NCI-H82 treated with DMSO at 0.1 percent for 48 hours (cell line): ENCODE data around the gene PLXNC1.

Experiments
- DNase-seq: peaks from one replicate; lab custom pipeline; 2025; ENCODE audit not compliant: unreplicated experiment; lab: John Stamatoyannopoulos, UW

Gene PLXNC1

DNA sequence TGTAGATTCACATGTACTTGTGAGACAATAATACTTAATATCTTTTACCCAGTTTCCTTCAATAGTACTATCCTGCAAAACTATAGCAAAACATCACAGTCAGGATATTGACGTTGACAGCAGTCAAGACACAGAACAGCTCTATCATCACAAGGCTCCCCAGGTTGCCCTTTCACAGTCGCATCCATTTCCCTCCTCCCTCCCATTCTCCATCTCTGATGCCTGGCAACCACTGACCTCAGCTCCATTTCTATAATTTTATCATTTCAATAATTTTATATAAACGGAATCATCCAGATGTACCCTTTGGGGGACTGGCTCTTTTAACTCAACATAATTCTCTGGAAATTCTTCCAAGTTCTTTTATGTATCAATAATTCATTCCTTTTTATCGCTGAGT lies 81.5 kb downstream of the PLXNC1 start:
- DNase-seq = no peak

DNA sequence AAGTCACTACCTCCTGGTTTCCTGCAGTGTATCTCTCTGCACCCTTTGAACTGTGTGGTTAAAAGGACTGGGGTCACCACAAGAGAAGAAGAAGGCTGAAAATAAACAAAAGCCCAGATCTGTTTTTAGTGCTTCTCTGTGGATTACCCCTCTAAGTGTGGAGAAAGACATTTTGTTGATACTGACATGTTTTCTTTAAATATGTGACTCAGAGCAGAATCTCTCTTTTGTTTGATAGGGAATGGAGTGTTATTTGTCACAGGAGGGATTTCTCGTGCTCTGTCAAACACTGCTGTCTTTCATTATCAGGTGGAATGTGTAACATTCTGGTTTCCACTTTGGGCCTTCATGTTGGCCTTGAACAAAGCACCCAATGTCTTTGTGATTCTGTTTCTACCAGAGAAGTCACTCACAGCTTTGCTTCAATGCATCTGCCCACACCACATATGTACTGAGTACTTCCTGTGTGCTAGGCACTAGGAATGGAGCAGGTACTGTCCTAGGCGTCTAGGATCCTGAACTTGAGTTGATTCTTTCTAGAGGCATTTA lies 82.1 kb downstream of the PLXNC1 start:
- DNase-seq = no peak

DNA sequence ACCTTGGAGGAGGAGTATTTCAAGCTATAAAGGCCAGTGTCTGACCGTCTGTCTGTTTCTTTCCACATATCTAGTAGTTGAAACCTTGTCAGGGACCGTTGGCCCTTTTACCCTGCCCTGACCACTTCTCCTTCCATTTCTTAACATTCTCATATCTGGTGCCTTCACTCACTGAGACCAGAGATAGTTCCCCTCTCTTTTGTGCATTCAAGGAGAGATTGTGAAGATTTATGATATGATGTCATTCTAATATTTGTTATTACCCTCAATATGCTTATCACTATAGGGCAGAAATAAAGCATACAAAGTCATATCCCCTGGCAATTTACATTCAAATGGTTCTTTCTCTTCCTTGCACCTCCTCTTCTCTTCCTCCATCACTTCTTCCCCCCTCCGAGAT lies 83.3 kb downstream of the PLXNC1 start:
- DNase-seq = no peak

DNA sequence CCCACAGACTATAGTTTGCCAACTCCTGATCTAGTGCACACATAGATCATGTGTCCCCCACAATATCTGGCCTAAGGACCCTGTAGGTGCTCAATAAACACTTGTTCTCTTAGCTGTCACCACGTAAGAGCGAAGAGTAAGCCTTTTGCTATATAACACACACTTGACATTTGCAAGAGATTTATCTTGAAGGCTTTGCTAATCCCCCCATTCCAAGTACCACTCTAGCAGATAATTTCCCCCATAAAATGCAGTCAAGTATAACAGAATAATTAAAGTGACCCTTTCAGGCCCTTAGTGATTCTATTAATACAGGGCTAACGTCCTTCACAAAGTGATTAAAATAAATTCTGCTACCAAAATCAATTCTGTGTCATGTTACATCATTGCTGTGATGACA lies 87.5 kb downstream of the PLXNC1 start:
- peak; percentile 16 for DNase-seq

DNA sequence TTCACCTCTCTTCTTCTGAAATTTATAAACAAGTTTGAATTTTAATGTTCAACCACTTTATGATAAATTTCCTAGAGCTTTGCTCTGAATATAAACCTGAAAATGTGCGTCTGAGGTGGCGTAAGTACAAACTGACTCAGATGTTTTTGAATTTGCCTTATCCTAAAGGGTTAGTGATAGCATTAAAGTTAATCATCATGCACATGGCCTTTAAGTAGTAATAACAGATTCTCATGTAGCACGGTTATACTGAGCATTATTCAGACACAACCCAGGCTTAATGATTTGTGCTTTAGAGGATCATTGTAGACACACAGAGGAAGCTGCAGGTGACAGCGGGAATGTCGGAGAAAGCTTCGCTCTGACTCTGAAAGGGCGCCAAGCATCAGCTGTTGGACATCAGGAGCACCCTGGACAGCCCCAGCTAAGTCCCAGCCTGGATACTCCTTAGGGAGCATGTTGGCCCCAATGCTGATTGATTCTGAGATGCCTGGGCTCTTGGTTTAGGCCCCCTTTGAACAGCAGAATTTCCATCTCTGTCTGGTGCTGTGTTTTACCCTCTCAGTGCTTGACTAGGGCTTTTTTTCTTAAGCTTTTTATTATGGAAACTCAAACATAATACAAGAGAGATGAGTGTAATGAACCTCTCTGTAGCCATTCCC lies 91.1 kb downstream of the PLXNC1 start:
- no peak for DNase-seq

DNA sequence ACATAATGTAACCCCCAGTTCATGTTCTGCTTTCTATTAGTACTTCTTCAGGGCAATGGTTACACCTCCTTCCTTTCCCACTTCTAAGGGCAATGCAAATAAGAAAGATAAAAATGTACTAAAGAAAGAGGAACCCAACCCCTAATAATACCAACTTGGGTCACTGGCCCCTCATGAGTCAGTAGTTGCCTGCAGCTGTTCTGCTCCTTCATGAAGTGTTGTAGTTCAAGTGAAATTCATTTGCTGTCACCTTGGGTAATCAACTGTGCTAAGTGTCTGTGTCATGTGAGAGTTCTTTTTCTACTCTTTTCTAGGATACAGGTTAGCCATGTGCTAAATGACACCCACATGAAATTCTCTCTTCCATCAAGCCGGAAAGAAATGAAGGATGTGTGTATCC lies 91.8 kb downstream of the PLXNC1 start:
- no peak for DNase-seq

DNA sequence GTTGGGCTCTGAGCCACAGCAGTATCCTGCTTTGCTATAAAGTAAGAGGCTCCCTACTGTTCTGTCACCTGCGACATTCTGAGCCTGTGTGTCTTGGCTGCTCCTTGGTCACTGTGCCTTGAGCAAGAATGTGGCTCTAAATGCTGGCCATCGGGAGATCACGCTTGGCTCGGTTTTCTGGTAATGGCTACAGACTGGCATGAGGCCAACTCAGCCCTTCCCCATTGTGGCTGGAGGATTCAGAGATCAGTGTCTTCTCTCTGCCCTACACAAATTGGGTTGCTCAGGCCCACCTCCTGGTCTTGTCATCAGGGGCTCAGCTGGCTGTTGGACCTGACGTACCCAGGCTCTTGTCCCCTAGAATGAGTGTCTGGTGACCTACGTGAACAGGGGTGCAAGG lies 94.5 kb downstream of the PLXNC1 start:
- DNase-seq = no peak

DNA sequence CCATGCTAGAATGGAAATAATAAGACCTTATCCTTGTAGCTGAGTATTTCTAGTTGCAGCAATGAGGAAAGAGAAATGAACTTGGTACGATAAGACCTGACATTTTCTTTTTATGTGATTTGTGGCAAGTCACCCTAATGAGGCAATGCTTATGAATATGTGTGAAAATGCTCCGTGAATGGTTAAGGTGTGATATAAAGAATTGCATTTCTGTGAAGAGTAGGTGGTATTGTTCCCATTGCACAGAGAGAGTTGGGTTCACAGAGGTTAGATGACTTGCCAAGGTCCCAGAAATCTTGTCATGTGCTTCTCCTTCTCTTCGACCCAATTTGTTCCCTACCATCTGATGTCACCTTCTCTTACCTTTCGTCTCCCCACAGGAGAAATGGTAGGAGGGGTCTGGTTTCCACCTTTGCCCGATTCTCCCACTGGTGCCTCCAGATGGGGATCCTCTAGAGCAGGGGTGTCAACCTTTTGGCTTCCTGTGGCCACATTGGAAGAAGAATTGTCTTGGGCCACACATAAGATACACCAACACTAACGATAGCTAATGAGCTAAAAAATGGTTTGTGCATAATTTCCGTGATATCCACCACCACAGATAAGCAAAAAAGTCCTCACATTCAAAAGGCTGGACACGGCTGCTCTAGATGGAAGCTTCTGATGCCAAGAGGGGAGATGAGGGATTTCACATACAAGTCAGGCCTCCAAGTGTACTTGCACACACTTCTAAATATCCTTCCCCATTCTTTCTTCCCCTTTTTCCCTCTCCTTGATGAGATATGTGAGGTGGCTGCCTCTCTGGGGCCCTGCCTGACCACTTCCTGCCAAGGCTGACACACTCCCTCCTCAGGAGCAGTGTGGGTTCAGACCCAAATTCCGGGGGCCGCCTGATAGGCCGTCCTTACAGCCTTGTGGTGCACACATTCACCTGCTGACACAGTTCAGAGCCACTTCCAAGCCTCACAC lies 96.1 kb downstream of the PLXNC1 start:
- no peak for DNase-seq

DNA sequence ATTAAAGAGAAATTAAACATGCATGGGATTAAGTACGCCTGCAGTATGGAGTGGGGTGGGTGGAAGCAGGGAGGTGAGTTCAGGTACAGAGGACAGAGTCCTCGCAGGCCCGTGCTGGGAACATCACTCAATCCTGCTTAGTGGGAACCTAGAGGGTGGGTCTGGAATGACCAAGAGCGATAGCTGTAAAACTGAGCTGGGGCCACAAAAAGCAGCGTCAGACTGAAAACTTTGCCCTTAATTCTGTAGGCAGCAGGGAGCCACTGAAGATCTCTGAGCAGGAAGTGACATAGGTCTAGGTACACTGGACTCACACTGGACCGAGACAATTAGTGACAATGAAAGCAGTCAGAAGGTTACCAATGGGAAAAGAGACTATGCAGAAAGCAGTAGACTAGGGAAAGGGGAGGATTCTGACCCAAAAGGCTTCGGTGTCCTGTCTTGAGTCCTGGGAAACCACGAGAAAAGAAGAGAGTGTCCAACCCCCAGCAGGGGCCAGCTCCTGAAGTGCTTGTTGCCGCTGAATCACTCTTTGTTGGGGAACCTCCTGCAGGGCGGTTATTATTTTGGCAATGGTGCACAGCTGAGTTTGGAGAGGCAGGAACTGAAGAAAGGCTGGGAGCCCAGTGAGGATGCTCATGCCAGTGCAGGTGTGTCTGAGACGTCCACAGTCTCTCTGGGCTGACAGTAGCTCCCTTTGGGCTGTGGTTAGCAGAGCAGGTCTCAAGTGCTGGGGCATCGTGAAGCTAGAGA lies 97.4 kb downstream of the PLXNC1 start:
- no peak for DNase-seq

DNA sequence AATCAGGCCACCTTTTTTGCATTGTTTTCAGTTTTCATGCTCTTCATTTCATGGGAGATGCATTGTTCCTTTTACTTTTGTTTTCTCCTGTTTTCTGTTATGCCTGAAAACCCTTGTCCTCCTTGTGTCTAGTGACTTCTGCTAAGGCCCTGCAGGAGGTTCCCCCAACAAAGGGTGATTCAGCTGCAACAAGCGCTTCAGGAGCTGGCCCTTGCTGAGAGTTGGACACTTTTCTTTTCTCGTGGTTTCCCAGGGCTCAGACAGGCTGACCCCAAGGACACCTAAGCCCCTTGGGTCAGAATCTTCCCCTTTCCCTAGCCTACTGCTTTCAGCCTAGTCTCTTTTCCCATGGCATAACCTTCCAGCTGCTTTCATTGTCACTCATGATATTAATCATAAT lies 98.9 kb downstream of the PLXNC1 start:
- DNase-seq = no peak

DNA sequence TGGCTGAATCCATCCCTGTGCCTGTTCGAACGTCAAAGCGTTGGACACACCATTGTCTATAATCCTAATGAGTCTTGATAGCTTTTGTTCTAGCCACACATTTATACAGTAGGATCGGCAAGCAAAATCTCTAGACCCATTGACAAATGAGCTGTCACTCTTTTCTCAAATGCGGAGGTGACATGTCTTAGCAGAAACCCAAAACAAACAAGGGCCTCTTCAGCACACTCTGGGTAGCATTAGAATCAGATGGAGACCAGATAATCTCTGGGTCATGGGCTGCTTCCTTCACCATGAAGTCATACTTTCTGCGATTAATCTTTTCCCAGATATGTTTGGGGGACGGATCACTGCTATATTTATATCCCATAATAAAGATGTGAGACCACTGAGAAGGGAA lies 100.2 kb downstream of the PLXNC1 start:
- no peak for DNase-seq

DNA sequence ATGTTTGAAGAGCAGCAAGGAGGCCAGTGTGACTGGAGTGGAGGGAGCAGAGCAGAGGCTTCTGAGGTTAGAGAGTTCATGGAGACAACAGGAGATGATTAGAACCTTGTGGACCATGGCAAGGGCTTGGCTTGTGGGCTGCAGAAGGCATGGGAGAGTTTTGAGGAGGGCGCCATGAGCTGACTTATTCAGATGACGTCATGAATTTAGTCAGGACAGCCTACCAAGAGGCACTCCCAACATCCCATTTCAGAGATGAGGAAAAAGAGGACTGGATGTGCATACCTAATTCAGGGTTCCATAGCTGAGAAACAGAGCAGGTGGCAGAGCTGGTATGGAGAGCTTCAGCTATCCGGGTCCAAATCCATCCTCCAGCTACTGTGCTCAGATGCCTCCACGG lies 101.8 kb downstream of the PLXNC1 start:
- no peak for DNase-seq

DNA sequence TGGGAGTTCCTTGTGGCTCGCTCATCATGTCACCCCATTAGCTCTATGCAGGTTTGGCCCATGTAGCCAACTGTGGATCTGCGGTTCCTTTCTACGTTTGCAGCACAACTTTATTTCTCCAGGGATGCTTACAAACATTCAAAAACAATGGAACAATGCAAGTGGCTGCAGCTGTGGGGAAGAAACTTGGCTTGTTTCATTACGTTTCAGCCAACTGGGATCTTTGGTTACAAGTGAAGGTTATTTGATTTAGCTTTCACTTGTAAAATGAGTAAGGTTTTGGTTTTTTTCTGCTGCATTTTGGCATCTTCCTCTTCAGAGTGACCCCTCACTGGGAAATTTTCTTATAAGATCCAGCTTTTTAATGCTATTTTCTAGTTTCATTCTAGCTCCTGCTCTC lies 105.9 kb downstream of the PLXNC1 start:
- no peak for DNase-seq

DNA sequence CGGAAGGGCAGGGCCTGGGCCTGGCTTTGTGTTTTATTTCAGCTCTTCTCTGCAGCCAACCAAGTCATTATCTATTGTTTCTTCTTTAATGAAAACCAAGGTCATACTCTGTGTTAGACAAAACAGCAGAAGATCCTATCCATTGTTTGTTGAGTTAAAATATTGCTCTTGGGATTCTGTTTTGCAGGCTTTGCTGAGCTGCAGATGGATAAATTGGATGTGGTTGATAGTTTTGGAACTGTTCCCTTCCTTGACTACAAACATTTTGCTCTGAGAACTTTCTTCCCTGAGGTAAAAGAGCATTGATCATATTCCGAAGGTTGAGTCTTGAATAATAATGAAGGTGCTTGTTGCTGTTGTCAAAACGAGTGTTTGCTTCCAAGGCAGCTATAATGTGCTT lies 106.6 kb downstream of the PLXNC1 start:
- DNase-seq = no peak

DNA sequence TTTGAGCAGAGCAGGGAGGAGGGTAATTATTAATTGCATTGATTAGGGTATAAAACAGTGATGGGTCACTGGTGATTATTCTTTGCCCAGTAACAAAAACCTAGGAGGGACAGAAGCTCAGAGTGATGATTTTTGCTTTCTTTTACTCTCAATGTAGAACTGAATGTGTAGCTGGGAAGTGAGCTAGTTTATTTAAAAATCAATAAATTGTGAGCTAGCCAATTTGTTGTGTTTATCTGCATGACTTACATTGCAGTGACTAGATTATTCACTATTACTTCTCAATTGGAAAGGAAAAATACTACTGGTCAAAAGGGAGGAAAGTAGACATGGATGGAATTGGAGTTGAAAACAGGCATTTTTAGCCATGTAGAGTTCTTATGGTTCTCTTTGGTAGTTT lies 107.1 kb downstream of the PLXNC1 start:
- DNase-seq = no peak

DNA sequence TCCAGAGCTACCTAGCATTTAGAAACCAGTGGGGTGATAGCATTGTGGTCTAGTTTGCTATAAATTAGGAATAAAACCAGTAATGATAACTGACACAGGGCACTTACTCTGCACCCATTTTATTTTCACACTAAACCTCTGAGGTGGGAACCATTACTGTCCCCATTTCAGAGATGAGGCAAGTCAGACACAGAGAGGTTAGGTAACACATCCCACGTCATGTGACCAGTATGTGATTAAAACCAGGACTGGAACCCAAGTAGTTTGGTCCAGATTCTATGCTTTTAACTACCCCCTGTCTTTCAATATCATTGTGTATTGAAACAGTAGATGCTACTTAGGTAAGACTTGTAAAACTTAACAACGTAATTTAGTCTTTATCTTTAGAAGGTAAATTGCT lies 110.2 kb downstream of the PLXNC1 start:
- no peak for DNase-seq

DNA sequence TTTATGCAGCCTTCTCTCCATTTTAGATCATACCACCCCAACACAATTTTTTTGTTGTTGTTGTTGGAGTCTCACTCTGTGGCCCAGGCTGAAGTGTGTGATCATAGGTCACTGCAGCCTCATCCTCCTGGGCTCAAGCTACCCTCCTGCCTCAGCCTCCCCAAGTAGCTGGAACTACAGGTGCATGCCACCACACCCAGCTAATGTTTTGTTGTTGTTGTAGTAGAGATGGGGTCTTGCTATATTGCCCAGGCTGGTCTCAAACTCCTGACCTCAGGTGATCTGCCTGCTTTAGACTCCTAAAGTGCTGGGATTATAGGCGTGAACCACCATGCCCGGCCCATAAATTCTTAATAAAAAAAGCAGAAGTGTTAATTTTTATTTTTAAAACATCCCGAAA lies 111.6 kb downstream of the PLXNC1 start:
- DNase-seq = no peak

DNA sequence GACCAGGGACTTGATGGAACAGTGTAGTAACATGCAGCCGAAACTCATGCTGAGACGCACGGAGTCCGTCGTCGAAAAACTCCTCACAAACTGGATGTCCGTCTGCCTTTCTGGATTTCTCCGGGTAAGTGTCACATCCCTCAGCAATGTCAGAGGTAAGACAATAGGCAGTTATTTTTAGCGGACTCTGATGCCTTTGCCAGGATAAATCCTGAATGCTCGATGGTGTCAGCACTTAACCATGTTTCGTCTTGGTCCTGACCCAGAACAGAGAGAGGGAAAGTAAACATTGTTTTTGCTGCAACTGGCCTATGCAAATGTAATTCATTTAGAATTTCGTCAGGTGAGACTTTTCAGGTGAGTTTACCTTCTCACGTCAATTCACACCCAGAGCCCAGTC lies 112.3 kb downstream of the PLXNC1 start:
- no peak for DNase-seq

DNA sequence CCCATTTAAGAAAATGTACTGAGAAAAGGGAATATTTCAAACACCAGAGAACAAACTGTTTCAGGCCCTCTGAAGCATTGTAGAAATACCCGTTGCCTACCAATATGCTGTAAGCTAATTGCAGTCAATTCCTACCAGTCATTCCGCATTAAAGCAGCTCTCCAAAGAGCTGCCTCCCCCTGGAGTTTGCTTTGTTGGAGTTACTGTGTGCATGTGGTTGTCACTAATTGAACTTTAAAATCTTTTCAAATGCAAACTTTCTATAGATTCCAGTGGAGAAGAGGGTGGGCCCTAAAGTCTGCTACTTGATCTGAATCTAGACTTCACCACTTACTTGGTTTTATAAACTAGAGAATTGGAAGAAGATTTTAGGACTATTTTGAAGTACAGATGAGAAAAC lies 112.7 kb downstream of the PLXNC1 start:
- DNase-seq = no peak

DNA sequence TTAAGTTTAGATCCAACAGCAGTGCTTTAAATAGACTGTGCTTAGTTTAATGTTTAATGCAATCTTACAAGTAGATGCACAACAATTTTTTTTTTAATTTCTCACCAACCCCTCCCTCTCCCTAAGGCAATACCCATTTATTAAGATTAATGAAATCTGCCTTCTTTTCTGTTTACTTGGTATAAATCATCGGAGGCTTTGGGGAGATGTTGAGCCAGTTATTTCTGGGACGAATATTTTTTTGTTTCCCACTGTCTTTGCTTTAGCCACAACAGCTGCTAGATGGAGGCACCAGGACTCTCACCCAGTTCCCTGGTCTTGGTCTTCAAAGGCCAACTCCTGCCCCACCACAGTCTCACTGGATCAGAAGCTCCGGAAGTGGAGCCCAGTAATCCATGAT lies 113.4 kb downstream of the PLXNC1 start:
- no peak for DNase-seq

DNA sequence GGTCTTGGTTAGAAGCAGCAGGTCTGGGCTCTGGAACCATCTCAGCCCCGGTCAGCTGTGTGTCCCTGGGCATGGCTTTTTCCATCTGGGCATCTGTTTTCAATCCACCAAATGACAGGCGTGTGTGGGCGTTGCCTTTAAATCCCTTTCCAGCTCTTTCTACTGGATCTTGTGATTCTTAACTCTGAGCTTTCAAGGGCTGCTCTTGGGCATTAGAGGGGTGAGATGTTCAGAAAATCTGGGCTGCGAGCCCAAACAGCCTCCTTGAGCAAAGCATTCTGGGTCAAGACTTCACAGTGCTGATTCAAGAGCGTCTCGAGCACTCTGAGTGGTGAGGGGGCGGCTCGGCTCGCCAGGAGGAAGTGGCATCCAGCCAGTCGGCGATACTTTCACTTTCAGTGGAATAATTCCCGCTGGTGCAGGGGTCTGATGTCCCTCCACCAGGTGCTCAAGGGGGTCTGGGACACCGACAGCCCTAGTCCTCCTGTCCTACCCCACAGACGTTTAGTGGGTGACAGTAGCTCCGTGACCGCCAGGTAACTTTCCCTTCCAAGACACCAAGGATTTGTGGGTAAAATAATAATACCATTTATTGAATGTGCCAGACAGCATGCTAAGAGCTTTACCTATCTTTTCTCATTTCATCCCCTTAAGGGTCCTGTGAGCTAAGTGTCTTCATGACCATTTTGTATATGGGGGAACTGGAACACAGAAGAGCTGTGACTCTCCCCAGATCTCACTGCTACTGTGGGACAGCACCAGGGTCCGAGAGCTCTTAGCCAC lies 114.0 kb downstream of the PLXNC1 start:
- no peak for DNase-seq
